Effector memory CD8-positive, alpha-beta T cell (primary cell): Measurements from ENCODE around the gene SLAMF6.
A peak's percentile ranks its signal among the peaks of the same experiment; 100 is the strongest.

Source experiments
- ATAC-seq: fragments of 150-1000 bp; cut with Tn5 transposase; replicated peaks from 2 replicates; pipeline ENCODE4 v1.10.0; 2021; ENCODE audit warnings: mild to moderate bottlenecking, moderate library complexity
- DNase-seq, 3 experiments: peaks; one replicate each; pipeline ENCODE4 v3.0.0; 2021
- H3K27ac Mint-ChIP-seq, 2 donors: one replicate each; pipeline ENCODE4 v1.8.0; 2022; ENCODE audit warnings: mild to moderate bottlenecking in 2 of 2, mixed read lengths in 2 of 2, moderate library complexity in 2 of 2
- H3K27me3 Mint-ChIP-seq, 2 donors: one replicate each; pipeline ENCODE4 v1.8.0; 2022; ENCODE audit warnings: mixed read lengths in 2 of 2
- H3K36me3 Mint-ChIP-seq: one replicate; pipeline ENCODE4 v1.8.0; 2022; ENCODE audit warnings: mild to moderate bottlenecking, moderate library complexity, mixed read lengths; ENCODE audit not compliant: insufficient read depth
- H3K4me1 Mint-ChIP-seq, 2 donors: one replicate each; pipeline ENCODE4 v1.8.0; 2022; ENCODE audit warnings: low read depth in 2 of 2, mixed read lengths in 2 of 2
- H3K4me3 Mint-ChIP-seq, 2 donors: one replicate each; pipeline ENCODE4 v1.8.0; 2022; ENCODE audit warnings: mild to moderate bottlenecking in 2 of 2, mixed read lengths in 2 of 2, moderate library complexity in 2 of 2
- H3K9me3 Mint-ChIP-seq, 2 donors: one replicate each; pipeline ENCODE4 v1.8.0; 2022; ENCODE audit warnings: mixed read lengths in 2 of 2

The SLAMF6 gene

DNA sequence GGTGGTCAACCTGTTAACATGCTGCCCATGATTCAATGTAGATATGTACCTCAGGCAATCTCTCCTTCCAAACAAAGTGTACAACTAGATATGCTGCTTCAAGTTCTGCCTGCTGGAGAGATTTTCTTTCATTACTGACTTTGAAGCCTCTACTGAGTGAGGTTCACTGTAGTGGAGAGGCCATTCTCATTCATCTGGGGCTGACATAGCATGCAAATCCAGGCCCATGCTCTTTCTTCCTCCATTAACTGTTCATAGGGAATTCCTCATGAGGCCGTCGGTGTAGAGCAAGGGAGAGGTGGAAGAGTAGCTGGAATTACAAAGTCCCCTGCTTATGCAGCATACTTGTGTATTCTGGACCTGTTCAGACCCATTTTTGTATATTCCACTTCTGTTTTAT, 84.1 kb downstream of the SLAMF6 start:
- H3K27me3 Mint-ChIP-seq, result no peaks in the 10 kb centered on the region
- DNase-seq (no peak), ATAC-seq (no peak)
- no peaks in the 10 kb centered on the region for H3K36me3 Mint-ChIP-seq
- peaks cover 25 to 35% of the 10 kb centered on the region in 2 donors for H3K4me1 Mint-ChIP-seq
- peak overlapping the region; percentile 70 to 74 for H3K4me3 Mint-ChIP-seq
- peaks cover 0 to 3% of the 10 kb centered on the region in 2 donors for H3K9me3 Mint-ChIP-seq
- peak overlapping the region; percentile 96 to 99 for H3K27ac Mint-ChIP-seq

- no peaks in the 10 kb centered on the region for H3K27me3 Mint-ChIP-seq
- no peaks in the 10 kb centered on the region for H3K36me3 Mint-ChIP-seq
- H3K9me3 Mint-ChIP-seq, result peaks cover 0 to 3% of the 10 kb centered on the region in 2 donors
- DNase-seq (no peak), ATAC-seq (peak; percentile 27)
- H3K4me3 Mint-ChIP-seq, result peak overlapping the region; percentile 70 to 74
- peak overlapping the region; percentile 96 to 99 for H3K27ac Mint-ChIP-seq
- H3K4me1 Mint-ChIP-seq, result peaks cover 21 to 32% of the 10 kb centered on the region in 2 donors
Measured at GRCh38 chr1:160438317-160438918, 84.6 kb downstream of the SLAMF6 start.

DNA sequence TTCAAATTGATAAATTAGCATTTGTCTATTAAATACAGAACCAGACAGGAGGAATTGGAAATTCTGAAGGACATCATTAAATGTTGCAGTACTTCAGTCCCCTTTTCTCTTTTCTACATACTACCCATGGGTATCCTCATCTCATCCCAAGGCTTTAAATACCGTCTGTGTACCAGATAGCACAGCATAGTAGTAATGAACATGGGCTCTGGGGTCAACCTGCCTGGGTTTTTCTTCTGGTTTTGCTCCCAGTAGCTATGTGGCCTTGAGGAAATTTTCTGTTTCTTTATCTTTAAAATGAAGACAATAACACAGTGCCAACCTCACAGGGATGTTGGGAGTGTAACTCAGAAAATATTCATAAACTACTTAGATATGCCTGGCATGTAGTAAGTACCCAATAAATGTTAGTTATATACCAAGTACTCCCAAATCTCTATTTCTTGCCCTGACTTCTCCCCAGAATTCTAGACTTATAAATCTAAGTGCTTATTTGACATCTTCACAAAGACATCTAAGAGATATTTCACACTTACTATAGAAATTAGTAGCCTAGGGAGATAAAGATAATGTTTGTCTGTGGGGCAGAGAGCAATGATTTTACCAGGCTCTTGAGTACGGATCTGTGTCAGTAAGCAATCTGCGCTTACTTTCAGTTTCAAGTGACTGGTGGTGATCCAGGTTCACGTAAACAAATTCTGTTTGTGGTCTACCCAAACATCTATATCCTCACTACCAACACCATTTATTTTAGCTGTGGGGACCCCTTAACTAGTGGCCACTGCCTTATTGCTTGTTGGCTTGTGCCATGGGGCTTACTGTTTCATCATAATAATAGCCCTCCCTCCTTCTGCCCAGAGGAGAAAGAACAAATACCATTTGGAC, 85.4 kb downstream of the SLAMF6 start:
- peak; percentile 19 to 29 (median 20) for DNase-seq
- H3K27ac Mint-ChIP-seq, result peak overlapping the region; percentile 96 to 99
- no peaks in the 10 kb centered on the region for H3K27me3 Mint-ChIP-seq
- peak overlapping the region; percentile 70 to 74 for H3K4me3 Mint-ChIP-seq
- peaks cover 24 to 40% of the 10 kb centered on the region in 2 donors for H3K4me1 Mint-ChIP-seq
- H3K36me3 Mint-ChIP-seq, result no peaks in the 10 kb centered on the region
- ATAC-seq, result peak; percentile 94
- peaks cover 0 to 3% of the 10 kb centered on the region in 2 donors for H3K9me3 Mint-ChIP-seq

DNA sequence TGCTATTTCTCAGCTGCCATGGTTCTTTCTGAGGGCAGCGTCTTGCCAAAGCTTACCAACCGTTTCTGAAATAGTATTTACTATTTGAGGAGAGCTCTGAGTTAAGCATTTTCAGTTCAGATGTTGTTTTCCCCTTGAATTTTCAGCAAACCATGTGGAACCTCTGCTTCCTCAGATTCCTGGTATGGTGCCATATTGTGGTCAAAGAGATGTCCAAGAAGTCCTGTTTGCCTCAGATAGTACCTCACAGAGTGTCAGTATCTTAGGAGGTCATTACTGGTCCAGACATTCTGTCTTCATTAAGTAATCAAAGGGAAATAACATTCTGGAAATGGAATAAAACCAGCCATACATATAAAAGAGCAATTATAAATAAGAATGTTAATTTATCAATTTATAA, 86.1 kb downstream of the SLAMF6 start:
- peak overlapping the region; percentile 70 to 74 for H3K4me3 Mint-ChIP-seq
- no peaks in the 10 kb centered on the region for H3K27me3 Mint-ChIP-seq

More for the DNA sequence above, 86.1 kb downstream of the SLAMF6 start:
- Mint-ChIP-seq H3K9me3 (peaks cover 0 to 3% of the 10 kb centered on the region in 2 donors), H3K36me3 (peaks cover 2% of the 10 kb centered on the region), H3K27ac (peak overlapping the region; percentile 96 to 99), H3K4me1 (peaks cover 29 to 45% of the 10 kb centered on the region in 2 donors)
- ATAC-seq (no peak), DNase-seq (no peak)
